ENCODE results near the gene LKAAEAR1.

- no peak for TF ChIP-seq POLR2AphosphoS5 (IDR thresholded peaks at IDR 0.05; ENCODE audit: low read depth, low read length)
- TF ChIP-seq POLR2A (IDR thresholded peaks at IDR 0.05; ENCODE audit: low read depth, low read length) = no peak
- TF ChIP-seq SPI1 (IDR thresholded peaks at IDR 0.05; ENCODE audit: low read depth, low read length) = no peak
- no peak for TF ChIP-seq TAF1 (IDR thresholded peaks at IDR 0.05; ENCODE audit: low read depth, low read length)
Observed at GRCh38 chr20:64041781-64042053, 42.5 kb downstream of the LKAAEAR1 start.
